HEK293T (cell line): ENCODE measurements around the gene CRYBG1.

Experiments used
- ARNT ChIP-seq: fragments of 450-650 bp; IDR thresholded peaks from 2 replicates; pipeline ENCODE4 v1.6.1; 2017; ENCODE audit warnings: mild to moderate bottlenecking
- BHLHE40 ChIP-seq: fragments of 450-650 bp; IDR thresholded peaks from 2 replicates; pipeline ENCODE4 v1.6.1; 2016; ENCODE audit warnings: mild to moderate bottlenecking, moderate library complexity, borderline replicate concordance
- ELF4 ChIP-seq: fragments of 450-650 bp; IDR thresholded peaks from 2 replicates; pipeline ENCODE4 v1.6.1; 2017; ENCODE audit warnings: antibody characterized with exemption
- FOXA1 ChIP-seq: fragments of 450-650 bp; IDR thresholded peaks from 2 replicates; pipeline ENCODE4 v1.6.1; 2016; ENCODE audit warnings: mild to moderate bottlenecking
- FOXM1 ChIP-seq: fragments of 450-650 bp; IDR thresholded peaks from 2 replicates; pipeline ENCODE4 v1.6.1; 2017; ENCODE audit warnings: mild to moderate bottlenecking, borderline replicate concordance
- LEF1 ChIP-seq: fragments of 450-650 bp; IDR thresholded peaks from 2 replicates; pipeline ENCODE4 v1.6.1; 2017; ENCODE audit warnings: mild to moderate bottlenecking, borderline replicate concordance
- SP1 ChIP-seq: fragments of 450-650 bp; IDR thresholded peaks from 2 replicates; pipeline ENCODE4 v1.6.1; 2017
- SUZ12 ChIP-seq: fragments of 450-650 bp; IDR thresholded peaks from 2 replicates; pipeline ENCODE4 v1.6.1; 2016; ENCODE audit warnings: mild to moderate bottlenecking
- TARDBP ChIP-seq: fragments of 450-650 bp; IDR thresholded peaks from 2 replicates; pipeline ENCODE4 v1.6.1; 2016
- TF ChIP-seq, protein P1 (sequence below): fragments of 450-650 bp; IDR thresholded peaks from 2 replicates; pipeline ENCODE4 v1.6.1; 2016

DNA sequence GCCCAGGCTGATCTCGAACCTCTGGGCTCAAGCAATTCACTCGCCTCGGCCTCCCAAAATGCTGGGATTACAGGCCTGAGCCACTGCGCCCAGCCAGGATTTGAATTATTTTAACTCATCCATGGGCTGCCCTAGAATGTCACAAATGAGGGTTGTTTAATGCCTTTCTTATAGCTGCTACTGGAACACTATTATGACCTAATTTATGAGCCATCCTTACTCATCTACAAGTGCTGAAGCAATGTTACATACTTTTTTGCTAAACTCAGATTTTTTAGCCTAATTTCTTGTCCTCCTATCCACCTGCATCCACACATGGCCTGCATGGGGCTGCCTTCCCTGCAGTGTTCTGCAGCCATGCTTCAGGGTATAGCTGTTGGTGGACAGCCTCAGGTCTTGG, 208.9 kb downstream of the CRYBG1 start:
- no peak for TF ChIP-seq FOXM1
- TF ChIP-seq BHLHE40, result no peak
- TF ChIP-seq TARDBP, result no peak
- no peak for TF ChIP-seq FOXA1
- no peak for TF ChIP-seq LEF1
- no peak for TF ChIP-seq ELF4
- TF ChIP-seq, protein P1, sequence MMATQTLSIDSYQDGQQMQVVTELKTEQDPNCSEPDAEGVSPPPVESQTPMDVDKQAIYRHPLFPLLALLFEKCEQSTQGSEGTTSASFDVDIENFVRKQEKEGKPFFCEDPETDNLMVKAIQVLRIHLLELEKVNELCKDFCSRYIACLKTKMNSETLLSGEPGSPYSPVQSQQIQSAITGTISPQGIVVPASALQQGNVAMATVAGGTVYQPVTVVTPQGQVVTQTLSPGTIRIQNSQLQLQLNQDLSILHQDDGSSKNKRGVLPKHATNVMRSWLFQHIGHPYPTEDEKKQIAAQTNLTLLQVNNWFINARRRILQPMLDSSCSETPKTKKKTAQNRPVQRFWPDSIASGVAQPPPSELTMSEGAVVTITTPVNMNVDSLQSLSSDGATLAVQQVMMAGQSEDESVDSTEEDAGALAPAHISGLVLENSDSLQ, result no peak
- no peak for TF ChIP-seq SUZ12
- TF ChIP-seq ARNT, result no peak
- no peak for TF ChIP-seq SP1
